Mesenchymal stem cell (in vitro differentiated cells and primary cell): ENCODE results near the gene SURF4.
A peak's percentile ranks its signal among the peaks of the same experiment; 100 is the strongest.

ENCODE experiments used
- DNase-seq: peaks from one replicate; pipeline ENCODE4 v3.0.0-alpha.2; 2013
- H2AFZ ChIP-seq: one replicate; pipeline ENCODE4 v1.6.1; 2013; ENCODE audit warnings: low read depth, mild to moderate bottlenecking, control low read depth, inconsistent platforms, low read length, moderate library complexity
- H2AK5ac ChIP-seq: 2 replicates; pipeline ENCODE4 v1.6.1; 2013; ENCODE audit warnings: low read length, moderate library complexity, mild to moderate bottlenecking, inconsistent platforms; ENCODE audit not compliant: severe bottlenecking
- H2BK120ac ChIP-seq: one replicate; pipeline ENCODE4 v1.6.1; 2013; ENCODE audit warnings: low read depth, mild to moderate bottlenecking, inconsistent platforms, low read length, moderate library complexity
- H2BK12ac ChIP-seq, 2 experiments: one replicate each; pipeline ENCODE4 v1.6.1; 2013; ENCODE audit warnings: inconsistent platforms in 2 of 2, low read length in 2 of 2, mild to moderate bottlenecking in 2 of 2, moderate library complexity in 2 of 2, control low read depth in 1 of 2
- H2BK15ac ChIP-seq: one replicate; pipeline ENCODE4 v1.6.1; 2013; ENCODE audit warnings: mild to moderate bottlenecking, low read depth, inconsistent platforms; ENCODE audit not compliant: poor library complexity, severe bottlenecking
- H2BK5ac ChIP-seq: 2 replicates; pipeline ENCODE4 v1.6.1; 2013; ENCODE audit warnings: low read depth, mild to moderate bottlenecking, low read length, control low read depth, inconsistent platforms; ENCODE audit not compliant: poor library complexity, severe bottlenecking
- H3K14ac ChIP-seq, 2 experiments: one replicate each; pipeline ENCODE4 v1.6.1; 2013; ENCODE audit warnings: inconsistent platforms in 2 of 2, low read length in 2 of 2, control low read depth in 1 of 2, mild to moderate bottlenecking in 1 of 2, moderate library complexity in 1 of 2
- H3K18ac ChIP-seq, 2 experiments: one replicate each; pipeline ENCODE4 v1.6.1; 2013; ENCODE audit warnings: inconsistent platforms in 2 of 2, low read length in 2 of 2, control low read depth in 1 of 2, low read depth in 1 of 2, mild to moderate bottlenecking in 1 of 2
- H3K23ac ChIP-seq, 2 experiments: one replicate each; pipeline ENCODE4 v1.6.1; 2013; ENCODE audit warnings: inconsistent platforms in 2 of 2, low read length in 2 of 2, mild to moderate bottlenecking in 2 of 2, moderate library complexity in 2 of 2, control low read depth in 1 of 2
- H3K27ac ChIP-seq: 2 replicates; pipeline ENCODE4 v1.5.1; 2013; ENCODE audit warnings: mild to moderate bottlenecking, moderate library complexity, low read length, control low read depth, inconsistent platforms; ENCODE audit not compliant: poor library complexity, severe bottlenecking
- H3K27me3 ChIP-seq, 2 experiments: 2 replicates each; pipeline versions ENCODE4 v1.6.1 to v1.7.0; 2013; ENCODE audit warnings: low read length in 2 of 2, mild to moderate bottlenecking in 2 of 2, moderate library complexity in 2 of 2, control low read depth in 1 of 2, inconsistent platforms in 1 of 2; ENCODE audit not compliant: control insufficient read depth in 1 of 2, insufficient read depth in 1 of 2
- H3K36me3 ChIP-seq, 2 experiments: 2 replicates each; pipeline versions ENCODE4 v1.6.1 to v1.7.0; 2013; ENCODE audit warnings: low read length in 2 of 2, control low read depth in 1 of 2, inconsistent platforms in 1 of 2, low read depth in 1 of 2, mild to moderate bottlenecking in 1 of 2; ENCODE audit not compliant: insufficient read depth in 2 of 2, control insufficient read depth in 1 of 2
- H3K4ac ChIP-seq, 2 experiments: one replicate each; pipeline ENCODE4 v1.6.1; 2013; ENCODE audit warnings: inconsistent platforms in 2 of 2, low read length in 2 of 2, mild to moderate bottlenecking in 2 of 2, moderate library complexity in 2 of 2, control low read depth in 1 of 2, low read depth in 1 of 2
- H3K4me1 ChIP-seq: 2 replicates; pipeline ENCODE4 v1.6.1; 2013; ENCODE audit warnings: low read depth, low read length, control low read depth; ENCODE audit not compliant: control insufficient read depth, insufficient read depth
- H3K4me2 ChIP-seq: 2 replicates; pipeline ENCODE4 v1.6.1; 2013; ENCODE audit warnings: low read length, mild to moderate bottlenecking, inconsistent platforms; ENCODE audit not compliant: poor library complexity, severe bottlenecking
- H3K4me3 ChIP-seq, 2 experiments: 2 replicates each; pipeline versions ENCODE4 v1.5.1 to v1.7.0; 2013; ENCODE audit warnings: low read length in 2 of 2, mild to moderate bottlenecking in 2 of 2, control low read depth in 1 of 2, low read depth in 1 of 2; ENCODE audit not compliant: insufficient read depth in 1 of 2
- H3K79me1 ChIP-seq: replicated peaks from 2 replicates; pipeline ENCODE4 v1.6.1; 2013; ENCODE audit warnings: mild to moderate bottlenecking, control low read depth, low read length, inconsistent platforms; ENCODE audit not compliant: poor library complexity, severe bottlenecking
- H3K9ac ChIP-seq: 2 replicates; pipeline ENCODE4 v1.7.0; 2013; ENCODE audit warnings: mild to moderate bottlenecking, low read length, moderate library complexity
- H3K9me3 ChIP-seq: 2 replicates; pipeline ENCODE4 v1.7.0; 2013; ENCODE audit warnings: mild to moderate bottlenecking, low read length; ENCODE audit not compliant: control insufficient read depth
- H4K8ac ChIP-seq: one replicate; pipeline ENCODE4 v1.6.1; 2013; ENCODE audit warnings: inconsistent platforms, mild to moderate bottlenecking, low read length, moderate library complexity
- H4K91ac ChIP-seq: one replicate; pipeline ENCODE4 v1.6.1; 2013; ENCODE audit warnings: mild to moderate bottlenecking, low read length, inconsistent platforms
- WGBS: methylation state at CpG from one replicate; pipeline ENCODE4 v1.1.7; 2013; ENCODE audit warnings: mixed read lengths; 5-methylcytosine and 5-hydroxymethylcytosine counted together

Gene SURF4

DNA sequence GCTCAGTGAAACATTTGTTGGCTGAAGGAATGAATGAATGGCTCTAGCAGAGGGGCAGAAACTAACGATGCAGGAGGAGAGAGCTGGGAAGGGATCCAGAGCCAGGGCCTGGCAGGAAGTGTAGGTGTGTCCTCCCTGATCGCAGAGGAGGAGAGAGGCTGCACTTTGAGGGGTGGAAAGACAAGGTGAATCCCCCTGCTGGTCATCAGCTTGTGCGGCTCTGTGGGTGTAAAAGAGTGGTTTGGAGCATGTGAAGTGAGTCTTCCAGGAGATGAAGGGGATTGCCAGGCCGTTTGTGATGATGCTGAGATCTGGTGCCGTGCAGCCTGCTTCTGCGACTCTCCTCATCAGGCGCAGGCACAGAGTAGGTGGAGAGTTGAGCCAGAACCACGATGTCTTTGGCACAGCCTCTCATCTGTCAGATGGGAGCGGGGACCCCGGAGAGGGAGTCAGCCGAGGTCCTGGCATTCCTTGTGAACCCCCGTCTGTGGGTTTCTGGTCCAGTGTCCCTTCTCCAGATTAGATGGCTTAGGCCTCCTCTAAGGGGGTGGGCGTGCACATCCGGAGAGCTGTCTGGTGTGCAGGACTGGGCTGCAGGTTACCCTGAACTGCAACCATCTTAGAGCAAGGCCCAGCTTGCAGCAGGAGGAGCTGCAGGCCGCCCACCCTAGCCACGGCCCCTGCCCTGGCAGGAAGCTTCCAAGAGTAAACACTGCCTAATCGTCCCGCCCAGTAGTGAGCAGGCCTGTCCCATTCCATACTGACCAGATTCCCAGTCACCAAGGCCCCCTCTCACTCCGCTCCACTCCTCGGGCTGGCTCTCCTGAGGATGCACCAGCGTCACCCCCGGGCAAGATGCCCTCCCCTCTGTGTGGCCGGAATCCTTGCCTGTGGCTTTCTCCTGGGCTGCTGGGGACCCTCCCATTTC is 46.0 kb upstream of the SURF4 start, which contains the start of gene ADAMTS13:
Gene ADAMTS13, plus strand, starts transcription at position 753 of the 928 bp plus-strand sequence. Its CDS starts 77 bp downstream, at position 830.
- Histone ChIP-seq H3K4me2 (no peak within 1 kb of the TSS), H3K14ac (no peak within 1 kb of the TSS), H2AK5ac (no peak within 1 kb of the TSS), H2AFZ (no peak within 1 kb of the TSS), H2BK12ac (peak within 1 kb of the TSS; percentile 1 to 92), H3K79me1 (no peaks in the 10 kb centered on the region), H3K27ac (no peak within 1 kb of the TSS), H3K9ac (no peak within 1 kb of the TSS), H2BK120ac (peak within 1 kb of the TSS; percentile 69), H3K18ac (peak within 1 kb of the TSS; percentile 53 to 90), H3K36me3 (no peaks in the 10 kb centered on the region), H3K4ac (peak within 1 kb of the TSS; percentile 32 to 37), H2BK5ac (no peak within 1 kb of the TSS), H3K4me1 (peaks cover 6% of the 10 kb centered on the region), H3K23ac (peak within 1 kb of the TSS in 1 of 2 experiments; percentile 14), H4K91ac (peak within 1 kb of the TSS; percentile 76), H3K27me3 (peaks cover 0 to 4% of the 10 kb centered on the region in 2 experiments), H2BK15ac (no peak within 1 kb of the TSS), H3K4me3 (no peak within 1 kb of the TSS), H4K8ac (peak within 1 kb of the TSS; percentile 50), H3K9me3 (no peaks in the 10 kb centered on the region)
- 53% methylated on average over 23 of the region's 23 CpGs for WGBS
- DNase-seq = peak; percentile 47

DNA sequence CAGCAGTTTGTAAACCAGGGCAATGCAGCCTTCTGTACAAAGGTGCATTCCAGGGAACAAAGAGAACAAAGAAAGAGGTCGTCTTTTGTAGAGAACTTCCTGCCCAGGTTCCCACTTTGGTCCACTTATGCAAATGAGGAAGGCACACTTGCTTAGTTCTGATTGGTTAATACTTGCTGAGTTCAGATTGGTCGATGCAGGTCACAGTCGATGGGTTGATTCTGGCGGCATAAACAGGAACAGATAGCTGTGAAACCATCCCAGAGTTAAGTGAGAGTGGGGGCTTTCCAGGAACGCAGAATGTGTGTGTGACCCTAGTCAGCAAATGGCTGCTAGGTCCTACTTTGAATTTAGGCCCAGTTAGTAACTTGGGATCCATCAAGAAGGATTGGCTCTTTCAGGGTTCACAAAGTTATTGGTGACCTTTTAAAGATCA is 44.5 kb upstream of the SURF4 start:
- Histone ChIP-seq H3K79me1 (no peaks in the 10 kb centered on the region), H3K9ac (no peak overlapping the region), H2BK15ac (no peak overlapping the region), H3K18ac (no peak overlapping the region), H4K8ac (no peak overlapping the region), H3K36me3 (peaks cover 4 to 9% of the 10 kb centered on the region in 2 experiments), H3K4me1 (peaks cover 14% of the 10 kb centered on the region), H3K4me2 (no peak overlapping the region), H2BK120ac (no peak overlapping the region), H3K27me3 (no peaks in the 10 kb centered on the region), H2BK12ac (no peak overlapping the region), H2AK5ac (no peak overlapping the region), H3K23ac (no peak overlapping the region), H2BK5ac (no peak overlapping the region), H3K14ac (no peak overlapping the region), H3K4me3 (no peak overlapping the region), H3K27ac (no peak overlapping the region), H3K4ac (no peak overlapping the region), H2AFZ (no peak overlapping the region), H3K9me3 (no peaks in the 10 kb centered on the region), H4K91ac (no peak overlapping the region)
- DNase-seq = peak; percentile 10
- WGBS = 90% methylated on average over 5 of the region's 5 CpGs

DNA sequence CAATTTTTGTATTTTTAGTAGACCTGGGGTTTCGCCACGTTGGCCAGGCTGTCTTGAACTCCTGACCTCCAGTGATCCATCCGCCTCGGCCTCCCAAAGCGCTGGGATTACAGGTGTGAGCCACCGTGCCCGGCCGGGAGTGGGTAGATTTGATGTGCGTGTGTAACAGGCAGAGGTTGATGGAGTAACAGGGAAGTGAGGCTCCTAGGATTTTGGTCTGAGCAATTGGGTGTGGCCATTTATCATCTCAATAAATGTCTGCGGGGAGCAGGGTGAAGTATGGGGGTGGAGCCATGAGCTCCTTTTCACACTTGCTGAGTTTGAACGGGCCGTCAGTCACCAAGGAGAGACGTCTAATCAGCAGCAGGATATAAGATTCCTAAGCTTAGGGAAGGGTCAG is 43.1 kb upstream of the SURF4 start:
- H3K4me2 ChIP-seq = no peak overlapping the region
- no peak overlapping the region for H3K18ac ChIP-seq
- peak overlapping the region; percentile 9 for H2BK120ac ChIP-seq
- no peak overlapping the region for H2AK5ac ChIP-seq
- no peaks in the 10 kb centered on the region for H3K27me3 ChIP-seq
- peaks cover 11 to 23% of the 10 kb centered on the region in 2 experiments for H3K36me3 ChIP-seq
- peak overlapping the region; percentile 33 for H4K8ac ChIP-seq
- H2BK15ac ChIP-seq = no peak overlapping the region
- H3K9ac ChIP-seq = peak overlapping the region; percentile 90
- H3K4ac ChIP-seq = no peak overlapping the region
- H3K79me1 ChIP-seq = peaks cover 4% of the 10 kb centered on the region
- no peak overlapping the region for H2BK5ac ChIP-seq
- H3K27ac ChIP-seq = no peak overlapping the region
- no peak overlapping the region for H2BK12ac ChIP-seq
- no peak overlapping the region for H4K91ac ChIP-seq
- H3K4me3 ChIP-seq = peak overlapping the region in 1 of 2 experiments; percentile 86
- H3K14ac ChIP-seq = no peak overlapping the region
- H3K4me1 ChIP-seq = peaks cover 14% of the 10 kb centered on the region
- H3K9me3 ChIP-seq = no peaks in the 10 kb centered on the region
- no peak overlapping the region for H3K23ac ChIP-seq
- DNase-seq = no peak
- 61% methylated on average over 13 of the region's 13 CpGs for WGBS
- no peak overlapping the region for H2AFZ ChIP-seq
